HG03432 (cell line): ENCODE data around the gene EIF3K.

Experiments used
- ATAC-seq: cut with Tn5 transposase; IDR thresholded peaks from one replicate; pipeline ENCODE4 v1.9.1; 2021; ENCODE audit warnings: mild to moderate bottlenecking, moderate library complexity; ENCODE audit not compliant: unreplicated experiment

Gene EIF3K

DNA sequence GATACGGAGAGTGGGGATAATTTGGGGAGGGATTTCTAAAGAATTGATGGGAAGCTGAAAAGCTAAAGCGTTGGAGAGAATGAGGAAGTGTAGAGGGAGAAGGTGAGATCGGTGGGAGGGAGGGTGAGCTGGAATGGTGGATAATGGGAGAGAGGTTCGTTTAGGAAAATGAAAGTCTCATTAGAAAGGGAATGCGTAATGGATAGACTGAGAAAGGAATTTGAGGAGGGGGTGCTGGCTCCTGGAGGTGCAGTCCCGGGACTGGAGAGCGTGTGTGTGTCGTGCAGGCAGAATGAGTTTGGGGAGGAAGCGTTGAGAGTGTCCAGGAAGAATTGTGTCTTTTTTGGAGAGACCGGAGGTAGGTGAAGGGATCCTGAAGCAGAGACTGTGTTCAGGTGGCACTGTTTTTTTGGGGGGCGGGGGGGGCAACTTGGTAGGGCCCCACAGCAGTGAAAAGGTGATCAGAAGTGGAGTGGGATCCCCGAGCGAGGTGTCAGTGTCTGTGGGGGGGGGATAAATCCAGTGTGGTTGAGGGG is 29.8 kb downstream of the EIF3K start:
- no peak for ATAC-seq

DNA sequence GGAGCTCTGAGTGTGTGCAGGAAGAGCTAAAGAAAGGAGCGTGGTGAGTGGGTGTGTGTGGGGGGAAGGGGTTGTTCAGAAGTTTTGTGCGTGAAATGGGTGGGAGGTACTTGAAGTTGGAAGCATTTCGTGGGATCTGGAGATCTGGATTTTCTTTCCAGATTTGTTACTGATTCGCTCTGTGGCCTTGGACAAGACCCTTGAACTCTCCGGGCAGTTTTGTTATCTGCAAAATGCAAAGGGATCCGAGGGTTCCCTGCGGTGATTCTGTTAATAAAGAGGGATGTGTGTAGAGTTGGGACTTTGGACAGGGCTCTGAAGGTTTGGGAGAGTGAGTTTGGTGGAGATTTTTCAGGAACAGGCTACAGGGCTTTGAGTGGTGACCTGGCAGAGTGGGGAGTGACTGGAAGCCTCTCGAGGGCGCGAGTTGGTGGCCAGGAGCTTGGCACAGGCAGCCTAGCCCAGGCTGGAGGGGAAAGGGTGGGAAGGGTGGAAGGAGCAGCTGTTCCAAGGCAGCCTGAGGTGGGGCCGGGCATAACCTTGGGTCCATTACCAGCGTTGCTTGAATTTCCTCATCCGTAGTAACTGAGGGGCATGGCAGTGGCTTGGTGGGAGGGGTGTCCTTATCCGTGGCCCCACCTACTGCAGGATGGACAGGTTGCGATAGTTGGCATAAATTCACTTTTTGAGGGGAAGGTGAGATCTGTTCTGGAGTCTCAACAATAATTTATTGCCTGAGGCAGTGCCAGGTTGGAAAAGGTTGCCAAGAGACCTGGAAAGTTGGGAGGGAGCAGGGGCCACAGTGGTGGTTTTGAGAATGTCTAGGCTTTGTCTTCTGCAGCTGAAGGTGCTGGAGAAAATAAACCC is 30.6 kb downstream of the EIF3K start:
- no peak for ATAC-seq

DNA sequence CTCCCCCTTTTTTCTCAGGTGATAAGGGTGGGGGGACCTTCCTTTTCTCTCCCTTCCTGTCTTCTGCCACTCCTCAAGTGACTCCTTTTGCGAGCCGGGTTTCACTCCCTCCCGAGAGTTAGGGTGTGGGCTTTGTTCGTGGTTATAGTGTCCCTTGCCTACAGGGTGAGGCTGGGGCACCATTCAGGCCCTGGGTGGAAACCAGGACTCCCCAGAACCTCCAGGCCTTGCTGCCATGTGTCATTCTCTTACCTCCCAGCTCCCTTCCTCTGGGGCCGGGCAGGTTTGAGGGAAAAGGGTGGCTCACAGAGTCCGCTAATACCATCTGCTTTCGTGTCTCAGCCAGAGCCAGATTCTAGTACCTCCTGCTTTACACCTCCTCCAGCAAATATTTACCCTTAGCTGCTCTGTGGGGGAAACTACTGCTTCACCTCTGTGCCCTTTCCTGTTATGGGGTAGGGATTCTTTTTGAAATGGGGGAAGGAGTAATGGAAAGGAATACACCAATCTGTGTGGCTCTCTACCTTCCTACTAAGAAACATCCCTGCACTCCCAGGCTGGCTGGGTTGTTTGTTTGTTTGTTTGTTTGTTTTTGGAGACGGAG is 31.3 kb downstream of the EIF3K start:
- no peak for ATAC-seq

DNA sequence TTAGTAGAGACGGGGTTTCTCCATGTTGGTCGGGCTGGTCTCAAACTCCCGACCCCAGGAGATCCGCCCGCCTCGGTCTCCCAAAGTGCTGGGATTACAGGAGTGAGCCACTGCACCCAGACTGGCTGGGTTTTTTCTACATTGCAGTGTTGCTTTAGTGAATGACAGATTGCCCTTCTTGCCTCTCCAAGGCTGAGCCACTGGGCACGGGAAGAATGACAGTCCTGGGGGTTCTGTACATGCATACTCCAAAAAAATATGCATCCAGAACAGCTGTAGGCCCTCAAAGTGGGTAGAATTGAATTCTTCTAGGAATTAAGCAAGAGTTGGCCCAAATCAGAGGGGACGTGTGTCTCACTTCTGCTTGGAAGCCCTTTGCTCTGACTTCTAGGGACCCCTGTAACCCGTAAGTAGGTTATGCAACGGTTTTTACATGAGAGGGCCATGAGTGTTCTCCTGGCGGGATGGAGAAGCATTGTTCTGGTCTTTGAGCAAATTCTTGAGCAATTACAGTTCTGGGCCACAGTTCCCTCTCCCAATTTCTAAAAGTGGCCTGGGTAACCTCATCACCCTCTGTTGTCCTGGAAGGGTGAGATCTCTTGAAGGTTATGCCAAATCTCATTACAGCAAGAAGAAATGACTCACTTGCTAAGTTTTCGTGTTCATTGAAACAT is 32.1 kb downstream of the EIF3K start:
- no peak for ATAC-seq

DNA sequence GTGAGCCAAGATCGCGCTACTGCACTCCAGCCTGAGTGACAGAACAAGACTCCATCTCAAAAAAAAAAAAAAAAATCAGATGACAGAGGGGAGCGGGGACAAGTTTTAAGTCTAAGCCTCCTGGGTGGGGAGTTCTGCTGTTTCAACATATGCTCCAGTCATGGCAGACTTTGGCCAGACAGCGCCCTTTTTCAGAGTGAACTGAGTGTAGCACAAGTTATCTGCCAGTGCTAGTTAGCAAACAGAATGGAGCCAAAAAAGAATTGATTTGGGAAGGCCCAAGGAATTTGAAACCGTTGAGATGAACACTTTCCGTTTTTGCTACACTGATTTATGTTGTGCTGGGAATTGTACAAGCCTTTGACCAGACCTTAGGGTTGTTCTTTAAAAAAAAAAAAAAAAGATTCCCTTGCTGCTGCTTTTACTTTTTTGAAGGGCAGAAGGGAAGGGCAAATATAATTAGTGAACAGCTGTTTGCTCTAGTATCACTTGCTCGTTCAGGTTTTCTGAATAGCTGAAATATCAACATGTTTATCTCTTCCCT is 34.1 kb downstream of the EIF3K start:
- no peak for ATAC-seq

DNA sequence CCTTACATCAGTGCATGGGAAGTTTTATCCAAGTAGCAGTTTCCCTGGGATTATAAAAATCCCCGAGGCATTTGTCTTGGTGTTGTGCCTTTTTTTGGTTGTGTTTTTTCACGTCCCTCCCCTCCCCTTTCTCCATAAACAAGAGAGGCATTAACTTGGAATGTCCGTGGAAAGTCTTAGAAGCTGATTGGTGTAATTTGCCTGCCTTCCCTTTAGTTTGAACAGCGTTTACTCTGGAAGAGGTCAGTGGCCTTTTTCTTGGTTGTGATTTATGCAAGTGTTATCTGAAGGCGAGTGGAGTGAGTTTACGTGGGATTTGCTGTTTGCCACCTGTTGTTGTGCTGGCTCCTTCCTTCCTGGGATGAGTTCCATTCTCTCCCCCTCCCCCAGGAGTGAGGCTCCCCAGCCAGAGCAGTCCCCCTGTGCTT is 35.7 kb downstream of the EIF3K start:
- no peak for ATAC-seq

DNA sequence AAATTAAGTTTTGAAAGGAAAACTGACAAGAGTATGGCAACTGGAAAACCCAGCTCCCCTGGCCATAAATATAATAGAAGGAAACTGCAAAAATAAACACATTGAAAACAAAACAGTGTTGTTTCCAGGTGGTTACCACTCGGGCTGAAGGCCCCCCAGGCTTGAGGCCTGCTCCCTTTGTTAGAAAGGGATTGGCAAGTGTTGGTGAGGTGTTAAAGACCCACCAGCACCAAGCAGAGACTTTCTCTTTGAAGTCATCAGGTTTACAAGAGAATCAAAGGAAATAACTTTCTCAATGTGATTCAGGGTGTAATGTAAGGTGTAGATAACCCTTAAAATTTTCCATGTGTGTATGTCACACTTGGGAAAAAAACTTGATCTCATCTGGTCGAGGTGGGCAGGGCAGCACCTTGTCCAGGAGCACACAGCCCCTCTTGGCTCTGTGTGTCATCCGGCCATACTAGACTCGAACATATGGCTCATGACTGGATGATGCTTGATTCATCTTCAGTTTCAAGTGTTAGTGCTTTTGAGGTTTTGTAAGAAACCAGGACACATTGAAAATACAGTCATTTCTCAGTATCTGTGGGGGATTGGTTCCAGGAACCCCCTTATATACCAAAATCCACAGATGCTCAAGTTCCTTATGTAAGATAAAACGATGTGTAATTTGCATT is 36.3 kb downstream of the EIF3K start:
- ATAC-seq = peak; percentile 45

DNA sequence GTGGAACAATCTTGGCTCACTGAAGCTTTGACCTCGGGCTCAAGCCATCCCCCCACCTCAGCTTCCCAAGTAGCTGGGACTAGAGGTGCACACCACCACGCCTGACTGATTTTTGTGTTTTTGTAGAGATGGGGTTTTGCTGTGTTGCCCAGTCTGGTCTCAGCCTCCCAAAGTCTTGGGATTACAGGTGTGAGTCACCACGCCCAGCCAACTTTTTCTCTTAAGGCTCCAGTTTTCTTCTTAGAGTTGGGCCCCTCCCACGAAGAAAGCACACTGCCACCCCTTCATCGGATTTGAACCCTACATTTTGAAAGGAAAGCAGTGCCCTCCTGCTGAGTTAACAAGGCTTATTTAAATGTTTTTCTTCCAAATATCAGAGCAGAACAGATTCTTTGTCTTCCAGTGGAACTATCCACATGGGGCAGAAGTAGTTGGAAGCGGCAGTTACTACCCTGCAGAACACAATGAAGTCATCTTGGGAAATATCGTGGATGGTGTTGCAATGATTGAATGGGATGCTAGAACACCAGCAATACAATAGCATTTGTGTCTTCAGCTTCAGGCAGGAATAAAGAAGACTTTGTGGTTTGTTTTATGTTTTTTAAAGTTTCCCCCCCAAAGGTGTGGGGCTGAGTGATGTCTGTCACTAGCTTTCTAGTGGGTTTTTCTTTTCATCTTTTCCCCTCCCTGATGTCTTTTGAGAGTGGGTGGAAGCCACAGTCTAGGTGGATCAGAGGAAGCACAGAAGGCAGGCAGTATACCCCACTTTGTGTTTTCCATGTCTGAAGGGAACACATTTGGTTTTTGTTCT is 37.4 kb downstream of the EIF3K start:
- no peak for ATAC-seq

DNA sequence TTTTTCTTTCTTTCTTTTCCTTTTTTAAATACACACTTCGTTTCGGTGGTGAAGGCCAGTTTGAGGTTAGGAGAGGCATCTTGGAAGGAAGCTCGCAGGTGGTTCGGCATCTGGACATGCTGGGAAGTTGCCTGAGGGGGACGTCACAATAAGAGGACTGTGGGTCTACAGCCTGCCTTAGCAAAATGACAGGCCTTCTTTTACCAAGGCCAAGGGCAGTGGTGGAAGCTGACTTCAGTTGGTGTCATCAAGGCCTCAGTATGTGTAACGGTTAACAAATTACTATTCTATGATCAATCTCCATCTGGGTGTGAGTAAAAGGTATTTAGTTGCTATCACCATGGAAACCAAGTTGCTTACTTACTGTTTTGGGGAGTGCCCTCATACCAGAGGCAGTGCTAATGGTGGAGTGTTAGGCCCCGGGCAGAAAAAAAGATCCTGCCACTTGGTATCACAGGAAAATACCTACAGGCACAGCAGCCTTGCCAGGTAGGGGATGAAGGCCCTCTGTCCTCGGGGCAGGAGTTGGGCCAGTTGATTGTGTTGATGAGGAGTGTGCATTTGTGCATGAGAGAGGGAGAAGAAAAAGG is 38.7 kb downstream of the EIF3K start:
- ATAC-seq = no peak

DNA sequence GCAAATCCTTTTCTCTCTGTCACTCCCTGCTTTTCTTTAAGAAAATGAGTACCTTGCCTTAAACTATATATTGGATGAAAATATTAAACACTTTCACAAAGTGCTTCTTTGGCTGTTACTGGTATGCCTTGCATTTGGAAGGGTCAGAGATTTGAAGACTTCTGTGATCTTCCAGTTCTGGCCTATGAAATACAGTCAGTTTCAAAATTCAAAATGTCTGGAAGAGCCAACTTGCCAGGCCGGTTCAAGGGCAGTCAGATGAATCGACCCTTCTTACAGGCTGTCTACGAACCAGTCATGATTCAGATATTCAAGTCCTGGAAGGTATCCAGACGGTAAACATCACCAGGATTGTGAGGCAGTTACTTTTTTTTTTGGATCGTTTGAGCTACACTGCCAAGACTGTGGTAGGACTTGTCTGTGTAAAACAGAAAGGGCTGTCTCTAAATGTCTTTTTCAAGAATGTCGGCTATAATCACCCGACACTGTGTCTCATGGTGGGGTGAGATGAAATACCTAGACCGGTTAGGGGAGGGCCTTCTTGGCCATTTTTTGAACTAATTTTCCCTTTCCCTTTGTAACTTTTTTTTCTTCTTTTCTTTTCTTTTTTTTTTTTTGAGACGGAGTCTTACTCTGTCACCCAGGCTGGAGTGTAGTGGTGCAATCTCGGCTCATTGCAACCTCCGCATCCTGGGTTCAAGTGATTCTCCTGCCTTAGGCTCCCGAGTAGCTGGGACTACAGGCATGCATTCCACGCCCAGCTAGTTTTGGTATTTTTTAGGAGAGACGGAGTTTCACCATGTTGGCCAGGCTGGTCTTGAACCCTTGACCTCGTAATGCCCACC is 39.7 kb downstream of the EIF3K start:
- no peak for ATAC-seq

DNA sequence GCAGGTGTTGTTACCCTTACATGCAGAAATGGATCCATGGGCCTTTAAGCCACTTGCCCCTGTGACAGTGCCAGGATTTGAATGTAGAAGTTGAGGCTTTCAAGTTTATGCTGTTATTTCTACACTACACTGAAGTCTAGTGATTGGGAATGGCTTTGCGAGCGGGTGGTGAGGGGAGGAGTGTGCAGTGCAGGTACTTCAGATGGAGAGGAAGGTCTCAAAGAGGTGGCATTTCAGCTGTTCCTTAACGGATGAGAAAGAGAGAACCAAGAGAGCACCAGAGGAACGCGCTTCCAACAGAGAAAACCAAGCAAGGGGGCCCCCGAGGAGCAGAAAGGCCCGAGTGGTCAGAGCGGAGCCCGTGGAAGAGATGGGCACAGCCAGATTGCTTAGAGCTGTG is 41.7 kb downstream of the EIF3K start:
- ATAC-seq = no peak

DNA sequence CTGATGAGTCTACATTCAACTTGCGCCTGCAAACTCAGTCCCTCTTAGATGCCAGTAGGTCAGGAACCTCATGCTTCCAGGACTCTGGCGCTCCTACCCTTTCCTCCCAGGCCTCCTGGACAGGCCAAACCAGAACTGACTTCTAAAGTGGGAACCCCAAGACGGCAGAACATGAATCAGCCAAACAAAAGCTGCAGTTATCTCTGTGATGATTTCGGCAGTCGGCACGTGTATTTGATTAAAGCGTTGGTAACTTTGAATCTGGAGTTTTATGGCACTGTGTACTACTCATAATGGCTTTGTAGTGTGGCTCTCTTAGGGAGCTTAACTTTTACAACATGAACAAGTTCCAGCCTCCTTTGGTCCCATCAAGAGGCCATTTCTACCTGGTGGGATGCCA is 42.1 kb downstream of the EIF3K start:
- ATAC-seq = no peak

DNA sequence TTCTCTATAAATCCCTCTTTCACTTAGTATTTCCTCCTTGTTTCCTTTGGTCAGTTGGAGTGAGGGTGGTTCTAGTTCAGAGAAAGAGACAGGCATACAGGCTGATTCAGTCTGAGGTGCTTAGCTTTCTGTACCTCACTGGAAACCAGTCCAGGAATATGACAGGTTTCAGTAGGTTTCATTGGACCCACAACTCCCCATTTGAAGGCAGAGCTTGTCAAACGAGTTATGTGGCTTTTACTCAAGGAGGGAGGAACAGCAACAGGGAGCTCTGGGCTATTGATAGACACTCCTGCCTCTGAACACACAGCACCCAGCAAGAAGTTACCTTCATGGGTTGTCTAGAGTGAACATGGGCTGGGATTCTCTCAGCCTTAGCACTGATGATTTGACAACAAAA is 43.0 kb downstream of the EIF3K start:
- no peak for ATAC-seq

DNA sequence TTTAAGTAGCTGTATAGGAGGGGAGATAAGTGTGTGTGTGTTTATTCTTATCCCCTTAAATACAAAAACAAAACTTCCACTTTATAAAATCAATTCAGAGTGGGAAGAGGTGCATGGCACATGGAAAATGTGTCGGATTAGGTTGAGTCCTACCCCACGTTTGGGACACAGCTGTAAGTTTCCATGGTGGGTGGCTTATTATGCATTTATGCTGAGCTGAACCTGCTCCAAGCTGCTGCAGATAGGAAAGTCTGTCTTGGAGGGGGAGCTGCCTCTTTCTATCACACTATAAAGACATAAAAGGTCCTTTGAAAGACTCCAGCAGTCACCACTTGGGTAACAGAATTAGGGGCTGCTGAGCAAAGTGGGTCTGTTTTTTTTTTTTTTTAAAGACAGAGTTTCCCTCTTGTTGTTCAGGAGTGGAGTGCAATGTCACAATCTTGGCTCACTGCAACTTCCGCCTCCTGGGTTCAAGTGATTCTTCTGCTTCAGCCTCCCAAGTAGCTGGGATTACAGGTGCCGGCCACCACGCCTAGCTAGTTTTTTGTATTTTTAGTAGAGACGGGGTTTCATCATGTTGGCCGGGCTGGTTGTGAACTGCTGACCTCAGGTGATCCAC is 43.7 kb downstream of the EIF3K start:
- ATAC-seq = no peak

DNA sequence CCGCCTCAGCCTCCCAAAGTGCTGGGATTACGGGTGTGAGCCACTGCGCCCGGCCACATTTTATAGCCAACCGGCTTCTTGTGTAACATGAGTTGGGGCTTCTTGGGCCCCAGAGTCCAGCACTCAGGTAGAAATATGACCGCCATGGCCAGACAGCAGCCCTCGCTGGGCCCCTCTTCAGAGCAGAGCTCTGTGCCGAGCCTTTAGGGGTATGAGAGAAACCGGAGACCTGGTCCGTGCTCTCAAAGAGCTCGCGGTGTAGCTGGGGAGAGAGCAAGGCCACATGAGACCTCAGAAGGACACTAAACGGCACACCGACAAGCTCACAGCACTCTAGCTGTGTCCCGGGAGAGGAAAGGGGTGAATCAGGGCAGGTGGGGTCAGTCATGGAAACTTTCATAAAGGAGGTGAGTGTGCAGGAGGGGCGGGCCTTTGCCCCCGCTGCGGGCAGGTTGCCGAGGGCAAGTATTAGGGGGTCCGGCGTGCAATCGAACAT is 44.2 kb downstream of the EIF3K start:
- ATAC-seq = no peak

DNA sequence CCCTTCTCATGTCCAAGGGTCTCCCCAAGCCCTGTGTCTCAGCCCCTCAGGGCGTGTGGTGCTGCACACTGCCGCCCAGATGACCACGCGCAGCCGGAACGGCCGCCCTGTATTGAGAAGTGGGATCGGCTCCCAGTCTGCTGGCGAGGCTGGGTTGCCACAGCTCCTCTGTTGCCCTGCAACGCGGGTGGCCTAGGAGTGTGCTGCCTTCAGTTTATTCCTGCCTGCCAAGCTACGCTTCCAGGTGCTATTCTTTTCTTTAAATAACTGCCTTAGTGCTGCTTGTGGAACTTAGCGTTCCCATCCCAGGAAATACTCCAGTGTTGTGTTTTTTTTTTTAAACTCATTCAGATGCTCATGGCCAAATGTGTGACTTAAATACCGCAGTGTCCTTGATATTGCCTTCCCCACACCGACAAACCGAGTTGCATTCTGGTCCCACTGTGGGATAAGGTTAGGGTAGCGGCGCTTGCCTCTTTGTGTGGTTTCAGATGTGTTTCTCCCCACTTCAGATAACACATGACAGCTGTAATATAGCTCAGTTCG is 45.0 kb downstream of the EIF3K start:
- ATAC-seq = no peak

DNA sequence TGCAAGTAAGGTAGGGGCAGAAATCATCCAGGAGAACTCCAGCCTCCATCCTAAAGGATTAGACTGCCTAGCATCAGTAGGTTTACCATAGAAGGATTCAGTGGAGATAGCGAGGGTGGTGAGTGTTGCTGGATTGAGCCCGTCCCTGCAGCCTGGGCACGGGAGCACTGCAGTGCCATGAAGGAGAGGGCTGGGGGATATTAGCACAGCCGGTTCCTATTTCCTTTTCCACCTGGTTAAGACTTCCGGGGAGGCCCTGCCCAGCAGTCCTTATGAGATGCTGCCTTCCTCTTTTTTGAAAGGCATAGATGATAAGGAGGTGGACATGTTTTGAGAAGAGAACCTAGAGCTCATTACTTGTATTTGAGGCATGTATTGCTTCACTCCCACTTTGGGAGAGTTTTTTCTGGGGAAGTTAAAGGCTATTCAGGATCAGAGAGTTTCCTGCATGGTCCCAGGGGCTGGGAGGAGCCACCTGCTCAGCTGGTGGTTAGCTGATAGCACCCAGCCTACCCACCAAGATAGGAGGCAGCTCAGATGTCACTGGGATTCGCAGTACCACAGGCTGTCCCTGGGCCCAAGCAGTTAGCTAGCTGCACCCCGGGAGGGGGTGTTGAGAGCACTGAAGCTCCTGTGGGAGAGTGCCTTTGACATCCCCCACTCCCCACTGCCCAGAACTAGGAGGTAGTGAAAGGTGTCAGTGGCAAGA is 45.7 kb downstream of the EIF3K start:
- no peak for ATAC-seq
